ENCODE measurements around the gene VSNL1.

- TF ChIP-seq SP1 (IDR thresholded peaks at IDR 0.05) = no peak
- no peak for TF ChIP-seq ARNT (IDR thresholded peaks at IDR 0.05)
- no peak for TF ChIP-seq FOXA1 (IDR thresholded peaks at IDR 0.05)
- TF ChIP-seq ZNF384 (IDR thresholded peaks at IDR 0.05) = no peak
- no peak for TF ChIP-seq ELF4 (IDR thresholded peaks at IDR 0.05)
- TF ChIP-seq PKNOX1 (IDR thresholded peaks at IDR 0.05) = no peak
- no peak for TF ChIP-seq HDGF (IDR thresholded peaks at IDR 0.05; ENCODE audit: borderline replicate concordance)
- TF ChIP-seq SUZ12 (IDR thresholded peaks at IDR 0.05) = no peak
- no peak for TF ChIP-seq L3MBTL2 (conservative IDR thresholded peaks at IDR 0.05)
- no peak for TF ChIP-seq TARDBP (IDR thresholded peaks at IDR 0.05)
- TF ChIP-seq FOXM1 (IDR thresholded peaks at IDR 0.05; ENCODE audit: borderline replicate concordance) = no peak
- TF ChIP-seq BHLHE40 (IDR thresholded peaks at IDR 0.05; ENCODE audit: borderline replicate concordance) = no peak
These were observed 67.8 kb downstream of the VSNL1 start for GRCh38 chr2:17608251-17608650.
